SU-DHL-6 (cell line): ENCODE results near the gene WASL.
A peak's percentile ranks its signal among the peaks of the same experiment; 100 is the strongest.

ENCODE experiments used
- H2AFZ ChIP-seq: fragments of 200-600 bp; sonication (generic); 2 replicates; pipeline ENCODE4 v1.6.1; 2014; ENCODE audit warnings: low read depth, mild to moderate bottlenecking, moderate library complexity, mixed read lengths, antibody characterized with exemption, low read length; ENCODE audit not compliant: severe bottlenecking
- H3F3A ChIP-seq: fragments of 200-600 bp; shearing (Covaris generic); 2 replicates; pipeline ENCODE4 v1.6.0; 2016; ENCODE audit warnings: antibody characterized with exemption, mild to moderate bottlenecking; ENCODE audit not compliant: insufficient read depth
- H3K27ac ChIP-seq: fragments of 200-600 bp; sonication (generic); 2 replicates; pipeline ENCODE4 v1.5.1; 2016; ENCODE audit warnings: low read depth, mild to moderate bottlenecking, low read length, moderate library complexity, mixed read lengths
- H3K27me3 ChIP-seq: fragments of 200-600 bp; sonication (generic), shearing (Covaris generic); 2 replicates; pipeline ENCODE4 v1.6.0; 2014; ENCODE audit warnings: mild to moderate bottlenecking, low read length
- H3K36me3 ChIP-seq: fragments of 200-600 bp; sonication (generic); 2 replicates; pipeline ENCODE4 v1.6.1; 2014; ENCODE audit warnings: mild to moderate bottlenecking, low read length, mixed read lengths
- H3K4me2 ChIP-seq: fragments of 300-600, 200-600 bp; shearing (Covaris generic), sonication (generic); 2 replicates; pipeline ENCODE4 v1.6.0; 2014; ENCODE audit warnings: low read length, low read depth, mild to moderate bottlenecking; ENCODE audit not compliant: poor library complexity, severe bottlenecking
- H3K4me3 ChIP-seq: fragments of 200-600 bp; sonication (generic); 2 replicates; pipeline ENCODE4 v1.5.1; 2014; ENCODE audit warnings: antibody characterized with exemption, low read length, mild to moderate bottlenecking, mixed read lengths; ENCODE audit not compliant: insufficient read depth, poor library complexity, severe bottlenecking
- H3K79me2 ChIP-seq: fragments of 200-600 bp; sonication (generic); 2 replicates; pipeline ENCODE4 v1.6.1; 2014; ENCODE audit warnings: mild to moderate bottlenecking, low read length, moderate library complexity; ENCODE audit not compliant: insufficient read depth
- H3K9ac ChIP-seq: fragments of 200-600 bp; sonication (generic); 2 replicates; pipeline ENCODE4 v1.7.0; 2014; ENCODE audit warnings: mild to moderate bottlenecking, low read length
- H3K9me2 ChIP-seq: fragments of 200-600 bp; sonication (generic); replicated peaks from 2 replicates; pipeline ENCODE4 v1.6.1; 2014; ENCODE audit warnings: low read length; ENCODE audit not compliant: insufficient read depth
- H3K9me3 ChIP-seq: fragments of 200-600 bp; sonication (generic); 2 replicates; pipeline ENCODE4 v1.6.1; 2014; ENCODE audit warnings: low read length, mixed read lengths; ENCODE audit not compliant: insufficient read depth
- H4K20me1 ChIP-seq: fragments of 200-600 bp; sonication (generic); 2 replicates; pipeline ENCODE4 v1.6.1; 2014; ENCODE audit warnings: low read depth, mild to moderate bottlenecking, antibody characterized with exemption, low read length, moderate library complexity, mixed read lengths
- CTCF ChIP-seq: fragments of 200-600 bp; sonication (generic); IDR thresholded peaks from one replicate; pipeline ENCODE4 v1.5.1; 2017; ENCODE audit warnings: antibody characterized with exemption, mild to moderate bottlenecking, low read length, moderate library complexity; ENCODE audit not compliant: insufficient read depth, poor library complexity, severe bottlenecking
- EZH2phosphoT487 ChIP-seq: fragments of 200-600 bp; sonication (generic), shearing (Covaris generic); conservative IDR thresholded peaks from 2 replicates; pipeline ENCODE4 v1.6.1; 2018; ENCODE audit warnings: mild to moderate bottlenecking, antibody characterized with exemption, low read length, moderate library complexity, mixed read lengths

The WASL gene

GRCh38 chr7:123682690-123683089, 66.1 kb downstream of the WASL start:
- H3K4me3 ChIP-seq, result no peak overlapping the region
- H3K27ac ChIP-seq, result no peak overlapping the region
- no peaks in the 10 kb centered on the region for H4K20me1 ChIP-seq
- no peak overlapping the region for H3K9ac ChIP-seq
- no peaks in the 10 kb centered on the region for H3K9me2 ChIP-seq
- no peak overlapping the region for H2AFZ ChIP-seq
- no peaks in the 10 kb centered on the region for H3K79me2 ChIP-seq
- H3F3A ChIP-seq, result peaks cover 7% of the 10 kb centered on the region; the same call in 1 of the 2 replicates
- TF ChIP-seq CTCF (peak; percentile 40), EZH2phosphoT487 (no peak)
- no peak overlapping the region for H3K4me2 ChIP-seq
- no peaks in the 10 kb centered on the region for H3K27me3 ChIP-seq
- no peaks in the 10 kb centered on the region for H3K9me3 ChIP-seq
- H3K36me3 ChIP-seq, result 0 out of 2 replicates have a peak, but pooled peaks cover 5% of the 10 kb centered on the region

DNA sequence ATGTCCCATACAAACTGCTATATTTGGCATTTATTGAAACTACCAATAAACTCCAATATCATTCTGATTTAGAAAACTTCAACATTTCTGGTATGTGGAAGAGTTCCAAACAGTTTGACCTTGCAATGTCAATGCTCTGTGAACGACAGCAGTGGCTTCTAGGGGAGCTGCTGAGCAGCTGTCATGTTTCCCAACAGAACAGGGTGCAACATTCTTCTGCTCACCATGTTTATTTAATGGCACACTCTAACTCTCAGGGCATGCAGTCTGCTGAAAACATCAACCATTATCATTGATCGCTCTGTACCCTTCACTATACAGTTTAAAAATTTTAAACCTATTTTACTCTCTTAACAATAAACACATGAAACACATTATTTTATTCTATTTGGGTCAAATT, 67.2 kb downstream of the WASL start:
- Histone ChIP-seq H3K79me2 (no peaks in the 10 kb centered on the region), H3F3A (peaks cover 7% of the 10 kb centered on the region; the same call in 1 of the 2 replicates), H3K27me3 (no peaks in the 10 kb centered on the region), H3K27ac (no peak overlapping the region), H4K20me1 (no peaks in the 10 kb centered on the region), H3K9me3 (no peaks in the 10 kb centered on the region), H3K4me2 (no peak overlapping the region), H2AFZ (no peak overlapping the region), H3K9me2 (no peaks in the 10 kb centered on the region), H3K9ac (no peak overlapping the region), H3K36me3 (0 out of 2 replicates have a peak, but pooled peaks cover 5% of the 10 kb centered on the region), H3K4me3 (no peak overlapping the region)
- no peak for TF ChIP-seq CTCF

GRCh38 chr7:123680580-123680979, 68.2 kb downstream of the WASL start:
- Histone ChIP-seq H3K4me3 (no peak overlapping the region), H3K79me2 (no peaks in the 10 kb centered on the region), H3K36me3 (0 out of 2 replicates have a peak, but pooled peaks cover 5% of the 10 kb centered on the region), H3K9me3 (no peaks in the 10 kb centered on the region), H3K4me2 (no peak overlapping the region), H3F3A (peaks cover 7% of the 10 kb centered on the region; the same call in 1 of the 2 replicates), H3K27me3 (no peaks in the 10 kb centered on the region), H4K20me1 (no peaks in the 10 kb centered on the region), H3K9ac (no peak overlapping the region), H3K27ac (no peak overlapping the region), H3K9me2 (no peaks in the 10 kb centered on the region), H2AFZ (no peak overlapping the region)
- no peak for TF ChIP-seq EZH2phosphoT487
- TF ChIP-seq CTCF, result no peak
